Umbilical cord (tissue), 2 donors: Measurements from ENCODE around the gene SOX12. TPM values are rescaled to one million over a fixed set of nuclear protein-coding genes. Genes with fewer than 3 reads are reported as not detected.
A peak's percentile ranks its signal among the peaks of the same experiment; 100 is the strongest.
"Not testable (repeated sequence)": the region's sequence is repeated elsewhere in the genome, so short reads cannot be mapped to it uniquely, and the experiment has no call there.

Experiments
- DNase-seq: peaks from one replicate; pipeline ENCODE4 v3.0.0-alpha.2; 2015; ENCODE audit warnings: low spot score
- total RNA-seq: library from RNA; depleted of rRNA; stranded (reverse); fragments of >200 nt; gene quantifications from one replicate; pipeline ENCODE4 v1.2.3, GENCODE V29; 2014; ENCODE audit warnings: low replicate concordance; ENCODE audit not compliant: insufficient read depth

The SOX12 gene
- total RNA-seq, 1 donor from 2014 or later = 4.1 TPM

- no peak for DNase-seq
Observed at GRCh38 chr20:328975-329695, 3.8 kb downstream of the SOX12 start.

GRCh38 chr20:329851-330232 lies 4.5 kb downstream of the SOX12 start:
- DNase-seq = no peak

GRCh38 chr20:330233-331149 lies 5.1 kb downstream of the SOX12 start:
- DNase-seq = peak; percentile 72

- DNase-seq = no peak
Observed at GRCh38 chr20:334578-334977, 9.2 kb downstream of the SOX12 start.

- not testable (repeated sequence) for DNase-seq
Observed at GRCh38 chr20:336040-336439, 10.7 kb downstream of the SOX12 start.

- no peak for DNase-seq
Observed at GRCh38 chr20:341682-342081, 16.3 kb downstream of the SOX12 start.

GRCh38 chr20:343107-343506 lies 17.8 kb downstream of the SOX12 start:
- DNase-seq = no peak

- no peak for DNase-seq
Observed at GRCh38 chr20:346033-346639, 20.8 kb downstream of the SOX12 start.

- DNase-seq = peak; percentile 83
Observed at GRCh38 chr20:346640-347316, 21.4 kb downstream of the SOX12 start, which contains the start of gene NRSN2. NRSN2 (plus strand) TSS chr20:347111; CDS start chr20:349644, 2,533 bp downstream.

- DNase-seq = peak; percentile 46
Observed at GRCh38 chr20:347317-347639, 21.9 kb downstream of the SOX12 start.

GRCh38 chr20:347640-348484 lies 22.5 kb downstream of the SOX12 start:
- DNase-seq = peak; percentile 99

- DNase-seq = no peak
Observed at GRCh38 chr20:348972-349841, 23.9 kb downstream of the SOX12 start.

GRCh38 chr20:353166-353565 lies 27.8 kb downstream of the SOX12 start:
- no peak for DNase-seq

GRCh38 chr20:354298-354977 lies 29.1 kb downstream of the SOX12 start:
- DNase-seq = peak; percentile 84

GRCh38 chr20:356154-356553 lies 30.8 kb downstream of the SOX12 start:
- DNase-seq = not testable (repeated sequence)

- DNase-seq = no peak
Observed at GRCh38 chr20:356745-357144, 31.4 kb downstream of the SOX12 start.

- no peak for DNase-seq
Observed at GRCh38 chr20:358891-359555, 33.7 kb downstream of the SOX12 start.

- DNase-seq = no peak
Observed at GRCh38 chr20:361561-361960, 36.2 kb downstream of the SOX12 start.
